WTC11 (cell line): ENCODE results near the gene GALNT9. TPM values are rescaled to one million over a fixed set of nuclear protein-coding genes. Genes with fewer than 3 reads are reported as not detected.

ENCODE experiments used
- ATAC-seq: fragments of 200-7000 bp; cut with Tn5 transposase; 2 replicates; pipeline ENCODE4 v1.10.0; 2021; ENCODE audit warnings: mild to moderate bottlenecking, moderate library complexity
- CTCF ChIA-PET: fragments of 300-600 bp; sonication (Branson Sonifier 250); formaldehyde crosslinking; loops from one replicate; lab custom pipeline; 2021; ENCODE audit warnings: antibody characterized with exemption; lab: Charles Lee
- POLR2A ChIA-PET: fragments of 350-600 bp; sonication (Branson Sonifier 250); formaldehyde crosslinking; loops from one replicate; lab custom pipeline; 2021; ENCODE audit warnings: antibody characterized with exemption; lab: Charles Lee
- DNase-seq: peaks from one replicate; pipeline ENCODE4 v3.0.0; 2021; ENCODE audit warnings: low spot score
- H3K27ac Mint-ChIP-seq: 2 replicates; pipeline ENCODE4 v1.8.0; 2021; ENCODE audit warnings: mixed read lengths
- H3K27me3 Mint-ChIP-seq: 2 replicates; pipeline ENCODE4 v1.8.0; 2021; ENCODE audit warnings: low read depth, mild to moderate bottlenecking, moderate library complexity, mixed read lengths
- H3K36me3 Mint-ChIP-seq: 2 replicates; pipeline ENCODE4 v1.8.0; 2021; ENCODE audit warnings: mixed read lengths
- H3K4me1 Mint-ChIP-seq: 2 replicates; pipeline ENCODE4 v1.8.0; 2022; ENCODE audit warnings: mixed read lengths
- H3K4me3 Mint-ChIP-seq: 2 replicates; pipeline ENCODE4 v1.8.0; 2021; ENCODE audit warnings: mild to moderate bottlenecking, moderate library complexity, mixed read lengths
- H3K9me3 Mint-ChIP-seq: 2 replicates; pipeline ENCODE4 v1.8.0; 2021; ENCODE audit warnings: mixed read lengths
- ARID4B ChIP-seq: sonication (generic); formaldehyde crosslinking; IDR thresholded peaks from 2 replicates; pipeline ENCODE4 v1.8.0; 2023; ENCODE audit warnings: missing genetic modification reagents, mild to moderate bottlenecking, borderline replicate concordance
- CDX4 ChIP-seq: fragments of 250-450 bp; sonication (Bioruptor Pico); IDR thresholded peaks from 2 replicates; pipeline ENCODE4 v1.9.0; 2021; ENCODE audit warnings: moderate library complexity, mild to moderate bottlenecking, inconsistent platforms, borderline replicate concordance
- CREB1 ChIP-seq: sonication (generic); formaldehyde crosslinking; IDR thresholded peaks from 2 replicates; pipeline ENCODE4 v1.8.0; 2023; ENCODE audit warnings: mild to moderate bottlenecking, missing genetic modification reagents
- ESRRA ChIP-seq: sonication (generic); formaldehyde crosslinking; IDR thresholded peaks from 2 replicates; pipeline ENCODE4 v1.8.1; 2022; ENCODE audit warnings: mild to moderate bottlenecking, missing genetic modification reagents, borderline replicate concordance
- ETV6 ChIP-seq: sonication (generic); formaldehyde crosslinking; IDR thresholded peaks from 2 replicates; pipeline ENCODE4 v1.8.1; 2022; ENCODE audit warnings: mild to moderate bottlenecking, missing genetic modification reagents
- FOXJ3 ChIP-seq: sonication (generic); formaldehyde crosslinking; IDR thresholded peaks from 2 replicates; pipeline ENCODE4 v1.9.0; 2021; ENCODE audit warnings: missing genetic modification reagents, mild to moderate bottlenecking, borderline replicate concordance
- FOXP1 ChIP-seq: sonication (generic); formaldehyde crosslinking; IDR thresholded peaks from 2 replicates; pipeline ENCODE4 v1.8.0; 2022; ENCODE audit warnings: missing genetic modification reagents, mild to moderate bottlenecking, moderate library complexity, borderline replicate concordance
- MAX ChIP-seq: sonication (generic); formaldehyde crosslinking; IDR thresholded peaks from 2 replicates; pipeline ENCODE4 v1.8.0; 2022; ENCODE audit warnings: mild to moderate bottlenecking, missing genetic modification reagents
- SMAD3 ChIP-seq: sonication (generic); formaldehyde crosslinking; IDR thresholded peaks from 2 replicates; pipeline ENCODE4 v1.8.0; 2022; ENCODE audit warnings: missing genetic modification reagents, mild to moderate bottlenecking, borderline replicate concordance
- SMAD4 ChIP-seq: sonication (generic); formaldehyde crosslinking; IDR thresholded peaks from 2 replicates; pipeline ENCODE4 v1.8.0; 2022; ENCODE audit warnings: mild to moderate bottlenecking, missing genetic modification reagents
- SOX15 ChIP-seq: fragments of 250-450 bp; sonication (Bioruptor Pico); IDR thresholded peaks from 2 replicates; pipeline ENCODE4 v1.9.0; 2021; ENCODE audit warnings: mild to moderate bottlenecking
- SP1 ChIP-seq: sonication (generic); formaldehyde crosslinking; conservative IDR thresholded peaks from 2 replicates; pipeline ENCODE4 v1.8.1; 2022; ENCODE audit warnings: missing genetic modification reagents
- ZNF396 ChIP-seq: fragments of 250-450 bp; sonication (Bioruptor Pico); IDR thresholded peaks from 2 replicates; pipeline ENCODE4 v1.8.0; 2021; ENCODE audit warnings: mild to moderate bottlenecking, moderate library complexity, borderline replicate concordance
- total RNA-seq: library from RNA; stranded (reverse); gene quantifications from 3 replicates; pipeline ENCODE4 v1.2.3, GENCODE V29; 2021
- TF ChIP-seq, protein P1 (sequence below): sonication (generic); formaldehyde crosslinking; IDR thresholded peaks from 2 replicates; pipeline ENCODE4 v1.8.1; 2023; ENCODE audit warnings: mild to moderate bottlenecking, moderate library complexity, missing genetic modification reagents
- TF ChIP-seq, protein P2 (sequence below): fragments of 250-450 bp; sonication (Bioruptor Pico); IDR thresholded peaks from 2 replicates; pipeline ENCODE4 v1.9.0; 2021; ENCODE audit warnings: mild to moderate bottlenecking, borderline replicate concordance

The GALNT9 gene
- total RNA-seq, 1 experiment from 2014 or later = 0.90 TPM

DNA sequence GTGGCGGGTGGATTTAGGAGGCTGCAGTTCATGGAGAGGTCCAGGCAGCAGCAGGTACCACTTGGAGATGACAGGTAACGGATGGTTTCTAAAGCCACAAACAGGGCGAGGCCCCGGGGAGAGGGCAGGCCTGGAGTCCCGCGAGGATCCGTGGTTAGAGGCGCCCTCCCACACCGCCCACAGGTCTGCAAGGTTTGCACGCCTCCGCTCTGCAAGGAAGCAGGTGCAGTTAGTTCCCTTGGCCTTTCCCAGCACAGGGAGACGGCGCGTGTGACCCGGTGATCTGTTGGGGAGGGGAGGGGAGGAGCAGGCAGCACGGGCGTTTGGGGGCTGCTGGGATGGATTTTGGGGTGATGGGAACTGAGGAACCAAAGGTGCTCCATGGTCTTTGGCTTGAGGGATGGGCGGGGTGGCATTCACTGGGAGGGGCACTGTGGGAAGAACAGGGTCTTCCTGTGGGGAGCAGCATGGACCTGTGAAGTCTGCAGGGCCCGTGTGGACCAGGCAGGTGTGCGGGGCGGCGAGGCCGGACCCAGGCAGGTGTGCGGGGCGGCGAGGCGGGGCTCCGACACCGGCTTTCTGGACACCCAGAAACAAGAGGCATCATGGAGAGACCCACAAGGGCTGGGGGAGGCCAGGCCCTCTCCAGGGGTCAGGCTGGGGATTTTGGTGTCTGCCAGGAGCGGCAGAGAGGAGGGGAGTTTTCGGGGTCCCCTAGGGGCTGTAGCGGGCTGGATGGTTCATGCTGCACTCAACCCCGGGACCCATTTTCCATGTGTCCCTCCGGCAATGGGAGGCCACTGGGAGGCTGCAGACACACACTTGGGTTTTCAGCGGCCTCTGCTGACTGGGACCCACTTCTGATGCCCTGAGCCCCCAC, 156.0 kb downstream of the GALNT9 start (continued):
- TF ChIP-seq ESRRA (CRISPR knock-in tag) (no peak), CDX4 (CRISPR knock-in tag) (no peak), MAX (CRISPR knock-in tag) (no peak)
- TF ChIP-seq, protein P1, sequence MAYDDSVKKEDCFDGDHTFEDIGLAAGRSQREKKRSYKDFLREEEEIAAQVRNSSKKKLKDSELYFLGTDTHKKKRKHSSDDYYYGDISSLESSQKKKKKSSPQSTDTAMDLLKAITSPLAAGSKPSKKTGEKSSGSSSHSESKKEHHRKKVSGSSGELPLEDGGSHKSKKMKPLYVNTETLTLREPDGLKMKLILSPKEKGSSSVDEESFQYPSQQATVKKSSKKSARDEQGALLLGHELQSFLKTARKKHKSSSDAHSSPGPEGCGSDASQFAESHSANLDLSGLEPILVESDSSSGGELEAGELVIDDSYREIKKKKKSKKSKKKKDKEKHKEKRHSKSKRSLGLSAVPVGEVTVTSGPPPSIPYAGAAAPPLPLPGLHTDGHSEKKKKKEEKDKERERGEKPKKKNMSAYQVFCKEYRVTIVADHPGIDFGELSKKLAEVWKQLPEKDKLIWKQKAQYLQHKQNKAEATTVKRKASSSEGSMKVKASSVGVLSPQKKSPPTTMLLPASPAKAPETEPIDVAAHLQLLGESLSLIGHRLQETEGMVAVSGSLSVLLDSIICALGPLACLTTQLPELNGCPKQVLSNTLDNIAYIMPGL (CRISPR knock-in tag) = no peak

DNA sequence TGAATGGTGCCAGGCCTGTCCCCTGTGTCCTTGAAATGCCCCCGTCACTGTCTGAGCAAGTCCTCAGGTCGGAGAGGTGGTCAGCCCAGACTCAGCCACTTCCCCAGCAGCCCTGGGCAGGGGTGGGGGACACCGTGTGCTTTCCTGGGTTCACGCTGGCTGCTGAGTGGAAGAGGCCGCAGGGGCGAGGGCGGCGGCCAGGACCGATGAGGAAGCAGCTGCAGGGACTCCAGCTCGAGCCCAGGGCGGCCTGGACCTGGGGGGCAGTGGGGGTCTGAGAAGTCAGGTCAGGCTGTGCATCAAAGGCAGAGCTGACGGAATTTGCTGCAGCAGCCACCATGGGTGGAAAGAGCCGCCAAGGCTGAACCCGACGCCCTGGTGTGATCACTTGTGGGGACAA, 156.8 kb downstream of the GALNT9 start:
- ChIA-PET POLR2A (no interaction called here), CTCF (interaction anchor here (2.7 kb wide), 1 partner anchor 19 kb away, joined by 10 read pairs; no protein-coding TSS in a partner anchor)
- H3K4me1 Mint-ChIP-seq = no peaks in the 10 kb centered on the region
- H3K27ac Mint-ChIP-seq = no peak overlapping the region
- no peak for TF ChIP-seq FOXJ3 (CRISPR knock-in tag)
- TF ChIP-seq, all 79 proteins: peak for 0
- DNase-seq (no peak), ATAC-seq (no peak)
- Mint-ChIP-seq H3K4me3 (no peak overlapping the region), H3K27me3 (peaks cover 22% of the 10 kb centered on the region), H3K36me3 (no peaks in the 10 kb centered on the region), H3K9me3 (no peaks in the 10 kb centered on the region)

DNA sequence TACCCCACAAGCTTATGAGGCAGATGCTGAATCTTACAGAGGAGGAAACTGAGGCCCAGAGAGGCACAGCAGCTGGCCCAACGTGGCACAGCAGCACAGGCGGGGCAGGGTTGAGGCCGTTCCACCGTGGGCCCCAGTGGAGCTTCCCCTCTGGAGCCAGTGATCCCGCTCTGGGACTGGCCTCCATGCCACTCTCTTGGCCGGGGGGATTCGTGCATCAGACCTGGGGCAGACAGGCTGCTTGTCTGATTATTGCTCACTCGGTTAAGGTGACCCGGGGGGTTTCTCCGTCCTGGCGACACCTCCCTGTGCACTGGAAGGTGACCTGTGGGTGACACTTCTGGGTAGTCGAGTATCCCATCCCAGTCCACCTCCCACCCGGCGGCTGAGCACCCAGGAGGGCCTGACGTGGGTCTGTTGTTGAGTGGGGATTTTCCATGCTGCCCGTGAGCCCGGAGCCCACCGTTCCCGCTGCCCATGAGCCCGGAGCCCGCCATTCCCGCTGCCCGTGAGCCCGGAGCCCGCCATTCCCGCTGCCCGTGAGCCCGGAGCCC, 157.3 kb downstream of the GALNT9 start:
- H3K36me3 Mint-ChIP-seq = no peaks in the 10 kb centered on the region
- no peak for ATAC-seq
- no peak overlapping the region for H3K27ac Mint-ChIP-seq
- no peak overlapping the region for H3K4me3 Mint-ChIP-seq
- ChIA-PET CTCF (interaction anchor here (0.7 to 2.7 kb wide), 4 partner anchors 8 to 22 kb away, joined by 3 to 10 read pairs (median 5); no protein-coding TSS in a partner anchor), POLR2A (no interaction called here)
- DNase-seq = no peak
- H3K27me3 Mint-ChIP-seq = peaks cover 25% of the 10 kb centered on the region
- H3K4me1 Mint-ChIP-seq = no peaks in the 10 kb centered on the region
- peaks cover 3% of the 10 kb centered on the region for H3K9me3 Mint-ChIP-seq
- TF ChIP-seq ESRRA (CRISPR knock-in tag) (no peak), ZNF396 (CRISPR knock-in tag) (no peak), ETV6 (CRISPR knock-in tag) (no peak), SMAD3 (no peak), SP1 (CRISPR knock-in tag) (no peak), CREB1 (CRISPR knock-in tag) (no peak), SOX15 (CRISPR knock-in tag) (no peak), SMAD4 (CRISPR knock-in tag) (no peak), CDX4 (CRISPR knock-in tag) (no peak), FOXP1 (no peak), ARID4B (no peak)
- TF ChIP-seq, protein P1 (CRISPR knock-in tag) = no peak
- TF ChIP-seq, protein P2, sequence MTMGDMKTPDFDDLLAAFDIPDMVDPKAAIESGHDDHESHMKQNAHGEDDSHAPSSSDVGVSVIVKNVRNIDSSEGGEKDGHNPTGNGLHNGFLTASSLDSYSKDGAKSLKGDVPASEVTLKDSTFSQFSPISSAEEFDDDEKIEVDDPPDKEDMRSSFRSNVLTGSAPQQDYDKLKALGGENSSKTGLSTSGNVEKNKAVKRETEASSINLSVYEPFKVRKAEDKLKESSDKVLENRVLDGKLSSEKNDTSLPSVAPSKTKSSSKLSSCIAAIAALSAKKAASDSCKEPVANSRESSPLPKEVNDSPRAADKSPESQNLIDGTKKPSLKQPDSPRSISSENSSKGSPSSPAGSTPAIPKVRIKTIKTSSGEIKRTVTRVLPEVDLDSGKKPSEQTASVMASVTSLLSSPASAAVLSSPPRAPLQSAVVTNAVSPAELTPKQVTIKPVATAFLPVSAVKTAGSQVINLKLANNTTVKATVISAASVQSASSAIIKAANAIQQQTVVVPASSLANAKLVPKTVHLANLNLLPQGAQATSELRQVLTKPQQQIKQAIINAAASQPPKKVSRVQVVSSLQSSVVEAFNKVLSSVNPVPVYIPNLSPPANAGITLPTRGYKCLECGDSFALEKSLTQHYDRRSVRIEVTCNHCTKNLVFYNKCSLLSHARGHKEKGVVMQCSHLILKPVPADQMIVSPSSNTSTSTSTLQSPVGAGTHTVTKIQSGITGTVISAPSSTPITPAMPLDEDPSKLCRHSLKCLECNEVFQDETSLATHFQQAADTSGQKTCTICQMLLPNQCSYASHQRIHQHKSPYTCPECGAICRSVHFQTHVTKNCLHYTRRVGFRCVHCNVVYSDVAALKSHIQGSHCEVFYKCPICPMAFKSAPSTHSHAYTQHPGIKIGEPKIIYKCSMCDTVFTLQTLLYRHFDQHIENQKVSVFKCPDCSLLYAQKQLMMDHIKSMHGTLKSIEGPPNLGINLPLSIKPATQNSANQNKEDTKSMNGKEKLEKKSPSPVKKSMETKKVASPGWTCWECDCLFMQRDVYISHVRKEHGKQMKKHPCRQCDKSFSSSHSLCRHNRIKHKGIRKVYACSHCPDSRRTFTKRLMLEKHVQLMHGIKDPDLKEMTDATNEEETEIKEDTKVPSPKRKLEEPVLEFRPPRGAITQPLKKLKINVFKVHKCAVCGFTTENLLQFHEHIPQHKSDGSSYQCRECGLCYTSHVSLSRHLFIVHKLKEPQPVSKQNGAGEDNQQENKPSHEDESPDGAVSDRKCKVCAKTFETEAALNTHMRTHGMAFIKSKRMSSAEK (CRISPR knock-in tag) = no peak
